AG04449 (cell line): ENCODE measurements around the gene MYO1B.

Source experiments
- CTCF ChIA-PET: fragments of 350-600 bp; formaldehyde crosslinking; extraction: SDS; loops from one replicate; lab custom pipeline; 2021; ENCODE audit warnings: antibody characterized with exemption; lab: Yijun Ruan, JAX
- POLR2A ChIA-PET: fragments of 400-600, 350-600 bp; formaldehyde crosslinking; extraction: SDS; loops from one replicate; lab custom pipeline; 2020; ENCODE audit warnings: antibody characterized with exemption, inconsistent platforms; lab: Yijun Ruan, JAX
- DNase-seq: peaks from one replicate; pipeline ENCODE4 v3.0.0-alpha.2; 2010; ENCODE audit warnings: low read depth, low spot score
- H3K4me3 ChIP-seq: 2 replicates; pipeline ENCODE4 v1.5.1; 2011; ENCODE audit warnings: low read depth, mild to moderate bottlenecking, control low read depth, low read length
- CTCF ChIP-seq: IDR thresholded peaks from one replicate; pipeline ENCODE4 v1.5.1; 2011; ENCODE audit warnings: mild to moderate bottlenecking, moderate library complexity, low read length, control low read depth, inconsistent platforms; ENCODE audit not compliant: insufficient read depth; ENCODE audit errors: missing control alignments

The MYO1B gene

GRCh38 chr2:191262436-191262835, 17.2 kb downstream of the MYO1B start:
- no peak for DNase-seq
- ChIA-PET CTCF (interaction anchor here (1.0 to 2.3 kb wide), 3 partner anchors 10 to 239 kb away, joined by 3 to 6 read pairs (median 6); no protein-coding TSS in a partner anchor), POLR2A (no interaction called here)
- no peak for TF ChIP-seq CTCF
- no peak overlapping the region for H3K4me3 ChIP-seq

GRCh38 chr2:191263050-191263449, 17.8 kb downstream of the MYO1B start:
- no peak for DNase-seq
- ChIA-PET CTCF (interaction anchor here (1.0 to 2.3 kb wide), 3 partner anchors 11 to 238 kb away, joined by 3 to 6 read pairs (median 6); no protein-coding TSS in a partner anchor), POLR2A (no interaction called here)
- no peak overlapping the region for H3K4me3 ChIP-seq
- TF ChIP-seq CTCF: no peak

- ChIA-PET POLR2A (interaction anchor here (0.6 to 2.4 kb wide), 7 partner anchors 11 to 217 kb away, joined by 3 to 8 read pairs (median 5); partner anchors contain the start of gene MYO1B), CTCF (interaction anchor here (1.0 to 2.9 kb wide), 7 partner anchors 9 to 237 kb away, joined by 3 to 12 read pairs (median 6); no protein-coding TSS in a partner anchor)
- DNase-seq: peak; percentile 73
- H3K4me3 ChIP-seq: peak overlapping the region; percentile 31
- TF ChIP-seq CTCF: no peak
Measured at GRCh38 chr2:191264647-191265081, 19.5 kb downstream of the MYO1B start.

- H3K4me3 ChIP-seq: peak overlapping the region; percentile 1
- ChIA-PET POLR2A (interaction anchor here (0.6 to 2.4 kb wide), 7 partner anchors 10 to 218 kb away, joined by 3 to 8 read pairs (median 3); partner anchors contain the start of gene MYO1B), CTCF (interaction anchor here (0.7 to 2.9 kb wide), 9 partner anchors 14 to 236 kb away, joined by 3 to 12 read pairs (median 4); no protein-coding TSS in a partner anchor)
- TF ChIP-seq CTCF: no peak
- DNase-seq: peak; percentile 65
Measured at GRCh38 chr2:191265311-191266170, 20.3 kb downstream of the MYO1B start.

- CTCF ChIA-PET: interaction anchor here (0.7 to 2.9 kb wide), 7 partner anchors 14 to 235 kb away, joined by 3 to 12 read pairs (median 4); no protein-coding TSS in a partner anchor
Measured at GRCh38 chr2:191266201-191266600, 21.0 kb downstream of the MYO1B start.

More at GRCh38 chr2:191266201-191266600, 21.0 kb downstream of the MYO1B start:
- H3K4me3 ChIP-seq: peak overlapping the region; percentile 1; the same call in 1 of the 2 replicates
- no peak for TF ChIP-seq CTCF
- POLR2A ChIA-PET: interaction anchor here (1.0 to 2.4 kb wide), 2 partner anchors 11 to 20 kb away, joined by 3 to 8 read pairs; partner anchors contain the start of gene MYO1B
- no peak for DNase-seq
